ENCODE results near the gene IL17B.

DNA sequence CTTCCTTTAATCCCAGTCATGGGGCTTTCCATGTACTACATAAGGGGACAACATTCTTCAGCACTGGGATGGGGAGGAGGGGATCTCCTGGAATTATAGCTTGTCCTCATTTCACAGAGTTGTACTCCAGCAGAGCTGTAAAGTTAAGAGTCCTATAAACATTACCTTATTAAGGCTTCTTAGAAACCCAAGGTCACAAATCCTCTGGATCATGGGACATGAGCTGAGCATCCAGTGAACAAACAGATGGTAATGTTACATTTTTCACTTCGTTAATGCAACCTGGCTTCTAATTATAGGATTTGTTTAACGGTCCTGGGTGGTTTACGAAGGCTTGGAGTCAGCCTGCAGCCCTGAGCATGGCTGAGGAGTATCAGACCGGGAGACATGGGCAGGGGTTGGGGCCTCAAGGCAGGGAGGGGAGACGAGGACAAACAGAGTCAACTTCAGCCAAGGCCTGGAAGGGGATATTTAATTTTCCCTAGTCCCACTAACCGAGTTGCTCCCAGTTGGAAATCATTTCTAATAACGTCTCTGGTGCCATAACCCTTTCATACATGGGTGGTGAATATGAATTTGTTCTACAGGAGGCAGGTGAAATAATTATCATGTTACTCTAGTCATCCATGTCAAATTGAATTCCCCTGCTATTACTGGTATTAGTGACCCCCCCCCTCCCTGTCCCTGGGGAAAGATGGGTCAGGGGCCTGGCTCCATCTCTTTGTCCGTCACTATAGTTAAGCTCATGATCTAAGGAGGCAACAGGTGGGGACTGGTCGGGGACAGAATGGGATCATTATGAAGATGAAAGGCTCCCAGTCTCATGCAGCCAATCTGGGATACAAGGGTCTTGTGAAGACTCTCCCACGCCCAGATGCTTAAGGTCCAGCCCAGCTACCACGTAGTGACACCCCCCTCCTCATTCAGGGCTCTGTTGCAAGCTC is 10.7 kb upstream of the IL17B start:
- TF ChIP-seq POLR2A (IDR thresholded peaks at IDR 0.05): no peak
- no peak for TF ChIP-seq CTCF (IDR thresholded peaks at IDR 0.05)
- no peak for TF ChIP-seq POLR2AphosphoS5 (IDR thresholded peaks at IDR 0.05)
- TF ChIP-seq EP300 (IDR thresholded peaks at IDR 0.05): no peak

All from upper lobe of left lung (tissue), 4 donors.